GM12891 (cell line): Measurements from ENCODE around the gene LSM2.
"Not testable (repeated sequence)": the region's sequence is repeated elsewhere in the genome, so short reads cannot be mapped to it uniquely, and the experiment has no call there.

Source experiments
- POLR2A ChIP-seq: IDR thresholded peaks from 2 replicates; pipeline ENCODE4 v1.6.1; 2011; ENCODE audit warnings: low read depth, low read length, control low read depth
- POLR2AphosphoS5 ChIP-seq: IDR thresholded peaks from 2 replicates; pipeline ENCODE4 v1.6.1; 2011; ENCODE audit warnings: low read depth, low read length, control low read depth
- TAF1 ChIP-seq: IDR thresholded peaks from 2 replicates; pipeline ENCODE4 v1.6.1; 2011; ENCODE audit warnings: low read depth, low read length, control low read depth

- not testable (repeated sequence) for TF ChIP-seq POLR2AphosphoS5, POLR2A, TAF1
Measured at GRCh38 chr6:31823592-31824196, 16.9 kb upstream of the LSM2 start.
